Right lobe of liver (tissue), 4 donors: ENCODE data around the gene TAAR6.

Experiments
- POLR2A ChIP-seq: fragments of 450-650 bp; IDR thresholded peaks from one replicate; pipeline ENCODE4 v1.6.1; 2017; ENCODE audit warnings: antibody characterized with exemption, mild to moderate bottlenecking
- TF ChIP-seq, protein P1 (sequence below), 4 donors: fragments of 200-600 bp in 3 of 4; fragments of 450-650 bp in 1 of 4; IDR thresholded peaks; one replicate each; pipeline versions ENCODE4 v1.5.1 to v1.8.0; 2016 to 2022; ENCODE audit warnings: antibody characterized with exemption in 4 of 4, mild to moderate bottlenecking in 2 of 4
- donor health status: DM: no; HTN: no; CAD: no.
- donor health status: DM: no; HTN: no; CAD: no.
- donor health status: DM: no; HTN: yes; CAD: no.

DNA sequence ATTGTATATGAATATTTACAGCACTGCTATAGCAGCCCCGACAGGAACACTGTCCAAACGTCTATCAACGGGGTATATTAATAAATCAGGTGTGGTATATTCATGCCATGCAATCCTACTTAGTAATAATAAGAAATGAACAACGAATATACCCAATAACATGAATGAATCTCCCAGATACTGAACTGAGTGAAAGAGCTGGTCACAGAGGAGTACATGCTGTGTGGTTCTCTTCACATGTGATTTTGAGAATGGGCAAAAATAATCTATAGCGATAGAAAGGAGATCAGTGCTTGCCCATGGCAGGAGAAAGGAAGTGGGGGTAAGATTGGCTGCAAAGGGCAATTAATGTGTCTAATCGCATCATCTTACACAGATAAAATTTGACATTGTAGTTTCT lies 3.7 kb upstream of the TAAR6 start:
- TF ChIP-seq, protein P1, sequence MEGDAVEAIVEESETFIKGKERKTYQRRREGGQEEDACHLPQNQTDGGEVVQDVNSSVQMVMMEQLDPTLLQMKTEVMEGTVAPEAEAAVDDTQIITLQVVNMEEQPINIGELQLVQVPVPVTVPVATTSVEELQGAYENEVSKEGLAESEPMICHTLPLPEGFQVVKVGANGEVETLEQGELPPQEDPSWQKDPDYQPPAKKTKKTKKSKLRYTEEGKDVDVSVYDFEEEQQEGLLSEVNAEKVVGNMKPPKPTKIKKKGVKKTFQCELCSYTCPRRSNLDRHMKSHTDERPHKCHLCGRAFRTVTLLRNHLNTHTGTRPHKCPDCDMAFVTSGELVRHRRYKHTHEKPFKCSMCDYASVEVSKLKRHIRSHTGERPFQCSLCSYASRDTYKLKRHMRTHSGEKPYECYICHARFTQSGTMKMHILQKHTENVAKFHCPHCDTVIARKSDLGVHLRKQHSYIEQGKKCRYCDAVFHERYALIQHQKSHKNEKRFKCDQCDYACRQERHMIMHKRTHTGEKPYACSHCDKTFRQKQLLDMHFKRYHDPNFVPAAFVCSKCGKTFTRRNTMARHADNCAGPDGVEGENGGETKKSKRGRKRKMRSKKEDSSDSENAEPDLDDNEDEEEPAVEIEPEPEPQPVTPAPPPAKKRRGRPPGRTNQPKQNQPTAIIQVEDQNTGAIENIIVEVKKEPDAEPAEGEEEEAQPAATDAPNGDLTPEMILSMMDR (IDR thresholded peaks at IDR 0.05) = no peak
- TF ChIP-seq POLR2A = no peak
